OCI-LY3 (cell line): Measurements from ENCODE around the gene SHMT1.
A peak's percentile ranks its signal among the peaks of the same experiment; 100 is the strongest.

Experiments
- H2AFZ ChIP-seq: fragments of 200-600, 300-600 bp; shearing (Covaris generic); 2 replicates; pipeline ENCODE4 v1.6.0; 2014; ENCODE audit warnings: antibody characterized with exemption, low read depth, low read length
- H3K27ac ChIP-seq: fragments of 200-600, 300-600 bp; sonication (generic); 2 replicates; pipeline ENCODE4 v1.5.1; 2014; ENCODE audit warnings: mild to moderate bottlenecking, low read length, moderate library complexity, mixed read lengths
- H3K27me3 ChIP-seq: fragments of 200-600, 300-600 bp; sonication (generic); 2 replicates; pipeline ENCODE4 v1.6.1; 2014; ENCODE audit warnings: low read depth, low read length, mixed read lengths
- H3K36me3 ChIP-seq: fragments of 200-600, 300-600 bp; sonication (generic); replicated peaks from 2 replicates; pipeline ENCODE3; 2014; ENCODE audit warnings: low read depth, low read length, mixed read lengths
- H3K4me1 ChIP-seq: fragments of 300-600, 200-600 bp; sonication (generic); 2 replicates; pipeline ENCODE4 v1.6.1; 2014; ENCODE audit warnings: low read length, mixed read lengths
- H3K4me2 ChIP-seq: fragments of 200-600, 300-600 bp; sonication (generic); 2 replicates; pipeline ENCODE4 v1.6.1; 2014; ENCODE audit warnings: low read length, mixed read lengths
- H3K4me3 ChIP-seq: fragments of 300-600, 200-600 bp; sonication (generic); 2 replicates; pipeline ENCODE4 v1.5.1; 2014; ENCODE audit warnings: antibody characterized with exemption, mild to moderate bottlenecking, low read length, moderate library complexity
- H3K79me2 ChIP-seq: fragments of 300-600, 200-600 bp; shearing (Covaris generic); 2 replicates; pipeline ENCODE4 v1.6.1; 2014; ENCODE audit warnings: mild to moderate bottlenecking, low read length, mixed read lengths
- H3K9ac ChIP-seq: fragments of 300-600, 200-600 bp; shearing (Covaris generic); 2 replicates; pipeline ENCODE4 v1.6.0; 2014; ENCODE audit warnings: mild to moderate bottlenecking, low read length, moderate library complexity
- H3K9me3 ChIP-seq: fragments of 200-600, 300-600 bp; shearing (Covaris generic); 2 replicates; pipeline ENCODE4 v1.6.1; 2014; ENCODE audit warnings: low read length, mixed read lengths; ENCODE audit not compliant: insufficient read depth
- H4K20me1 ChIP-seq: fragments of 200-600, 300-600 bp; sonication (generic); 2 replicates; pipeline ENCODE4 v1.6.1; 2016; ENCODE audit warnings: low read length, mixed read lengths; ENCODE audit not compliant: insufficient read depth
- EZH2phosphoT487 ChIP-seq: fragments of 200-600 bp; shearing (Covaris generic); IDR thresholded peaks from 2 replicates; pipeline ENCODE4 v1.6.1; 2018; ENCODE audit warnings: antibody characterized with exemption, mixed run types, low read depth
- TF ChIP-seq, protein P1 (sequence below): fragments of 200-600, 300-600 bp; sonication (generic); IDR thresholded peaks from 2 replicates; pipeline ENCODE4 v1.5.1; 2014; ENCODE audit warnings: antibody characterized with exemption, low read length, low read depth

The SHMT1 gene

GRCh38 chr17:18326572-18326971 lies 36.8 kb downstream of the SHMT1 start:
- H3K27ac ChIP-seq = no peak overlapping the region
- no peaks in the 10 kb centered on the region for H3K27me3 ChIP-seq
- H3K4me1 ChIP-seq = peaks cover 16% of the 10 kb centered on the region
- no peak overlapping the region for H3K4me3 ChIP-seq
- no peaks in the 10 kb centered on the region for H3K9me3 ChIP-seq
- H3K36me3 ChIP-seq = peaks cover 5% of the 10 kb centered on the region
- no peak overlapping the region for H2AFZ ChIP-seq
- H3K9ac ChIP-seq = no peak overlapping the region
- no peaks in the 10 kb centered on the region for H4K20me1 ChIP-seq
- H3K79me2 ChIP-seq = no peaks in the 10 kb centered on the region
- no peak for TF ChIP-seq EZH2phosphoT487
- TF ChIP-seq, protein P1, sequence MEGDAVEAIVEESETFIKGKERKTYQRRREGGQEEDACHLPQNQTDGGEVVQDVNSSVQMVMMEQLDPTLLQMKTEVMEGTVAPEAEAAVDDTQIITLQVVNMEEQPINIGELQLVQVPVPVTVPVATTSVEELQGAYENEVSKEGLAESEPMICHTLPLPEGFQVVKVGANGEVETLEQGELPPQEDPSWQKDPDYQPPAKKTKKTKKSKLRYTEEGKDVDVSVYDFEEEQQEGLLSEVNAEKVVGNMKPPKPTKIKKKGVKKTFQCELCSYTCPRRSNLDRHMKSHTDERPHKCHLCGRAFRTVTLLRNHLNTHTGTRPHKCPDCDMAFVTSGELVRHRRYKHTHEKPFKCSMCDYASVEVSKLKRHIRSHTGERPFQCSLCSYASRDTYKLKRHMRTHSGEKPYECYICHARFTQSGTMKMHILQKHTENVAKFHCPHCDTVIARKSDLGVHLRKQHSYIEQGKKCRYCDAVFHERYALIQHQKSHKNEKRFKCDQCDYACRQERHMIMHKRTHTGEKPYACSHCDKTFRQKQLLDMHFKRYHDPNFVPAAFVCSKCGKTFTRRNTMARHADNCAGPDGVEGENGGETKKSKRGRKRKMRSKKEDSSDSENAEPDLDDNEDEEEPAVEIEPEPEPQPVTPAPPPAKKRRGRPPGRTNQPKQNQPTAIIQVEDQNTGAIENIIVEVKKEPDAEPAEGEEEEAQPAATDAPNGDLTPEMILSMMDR = no peak
- 0 out of 2 replicates have a peak overlapping the region, but pooled peaks have one; percentile 32 for H3K4me2 ChIP-seq

GRCh38 chr17:18326039-18326438 lies 37.3 kb downstream of the SHMT1 start:
- no peaks in the 10 kb centered on the region for H3K9me3 ChIP-seq
- H3K4me2 ChIP-seq = peak overlapping the region; percentile 32
- no peaks in the 10 kb centered on the region for H3K79me2 ChIP-seq
- no peak overlapping the region for H3K9ac ChIP-seq
- H3K36me3 ChIP-seq = peaks cover 5% of the 10 kb centered on the region
- H4K20me1 ChIP-seq = no peaks in the 10 kb centered on the region
- H2AFZ ChIP-seq = no peak overlapping the region
- H3K27ac ChIP-seq = peak overlapping the region; percentile 11; the same call in 1 of the 2 replicates
- TF ChIP-seq EZH2phosphoT487 = no peak
- TF ChIP-seq, protein P1 = no peak
- no peaks in the 10 kb centered on the region for H3K27me3 ChIP-seq
- peaks cover 16% of the 10 kb centered on the region for H3K4me1 ChIP-seq
- H3K4me3 ChIP-seq = no peak overlapping the region

GRCh38 chr17:18324140-18325050 lies 39.0 kb downstream of the SHMT1 start:
- Histone ChIP-seq H3K27me3 (no peaks in the 10 kb centered on the region), H2AFZ (no peak overlapping the region), H4K20me1 (no peaks in the 10 kb centered on the region), H3K9me3 (no peaks in the 10 kb centered on the region), H3K9ac (no peak overlapping the region), H3K27ac (peak overlapping the region; percentile 75), H3K36me3 (peaks cover 5% of the 10 kb centered on the region), H3K79me2 (no peaks in the 10 kb centered on the region), H3K4me3 (no peak overlapping the region), H3K4me1 (peaks cover 16% of the 10 kb centered on the region), H3K4me2 (no peak overlapping the region)
- no peak for TF ChIP-seq EZH2phosphoT487
- TF ChIP-seq, protein P1 = no peak

DNA sequence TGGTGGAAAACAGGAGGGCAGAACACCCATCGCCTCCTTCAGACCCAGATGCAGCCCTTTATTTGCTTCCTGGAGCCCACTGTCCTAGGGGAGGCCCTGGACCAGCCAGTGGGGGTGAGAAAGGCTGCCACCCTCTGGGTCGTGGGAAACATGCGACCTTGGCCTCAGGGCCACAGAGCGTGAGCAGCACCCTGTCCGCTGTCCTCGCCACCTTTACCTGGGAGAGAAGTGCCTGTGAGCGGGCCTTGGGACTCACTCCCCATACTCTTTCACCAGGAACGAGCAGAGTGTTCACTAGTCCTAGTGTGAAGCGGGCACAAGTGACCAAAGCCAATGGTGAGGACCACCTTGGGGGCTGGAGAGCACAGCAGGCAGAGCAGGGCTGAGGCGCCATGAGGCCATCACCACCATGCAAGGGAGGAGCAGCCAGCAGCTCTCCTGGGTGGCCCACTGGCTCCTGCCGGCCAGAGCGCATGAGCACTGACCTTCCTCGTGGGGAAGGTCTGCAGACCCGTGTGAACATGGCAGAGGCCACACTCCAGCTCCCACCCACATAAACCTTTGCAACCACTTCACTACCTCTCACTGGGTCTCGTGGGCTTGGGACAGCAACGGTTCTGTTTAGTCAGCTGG lies 39.7 kb downstream of the SHMT1 start:
- H3K79me2 ChIP-seq = no peaks in the 10 kb centered on the region
- no peaks in the 10 kb centered on the region for H3K9me3 ChIP-seq
- H3K36me3 ChIP-seq = peaks cover 5% of the 10 kb centered on the region
- no peak overlapping the region for H3K4me3 ChIP-seq
- no peak overlapping the region for H3K27ac ChIP-seq
- H3K4me2 ChIP-seq = no peak overlapping the region
- H2AFZ ChIP-seq = no peak overlapping the region
- no peaks in the 10 kb centered on the region for H4K20me1 ChIP-seq
- H3K9ac ChIP-seq = no peak overlapping the region
- peaks cover 16% of the 10 kb centered on the region for H3K4me1 ChIP-seq
- TF ChIP-seq, protein P1 = no peak
- no peak for TF ChIP-seq EZH2phosphoT487
- H3K27me3 ChIP-seq = no peaks in the 10 kb centered on the region
